ACC112 (cell line): ENCODE results near the gene RTN4.
A peak's percentile ranks its signal among the peaks of the same experiment; 100 is the strongest.

ENCODE experiments used
- H2AFZ ChIP-seq: fragments of 200-600 bp; sonication (generic); one replicate; pipeline ENCODE4 v1.6.0; 2017; ENCODE audit warnings: antibody characterized with exemption, low read length; ENCODE audit not compliant: unreplicated experiment
- H3K27ac ChIP-seq: fragments of 200-600 bp; sonication (generic); 2 replicates; pipeline ENCODE4 v1.5.1; 2014; ENCODE audit warnings: low read depth, mild to moderate bottlenecking, antibody characterized with exemption, low read length, moderate library complexity
- H3K27me3 ChIP-seq: fragments of 200-600 bp; sonication (generic); 2 replicates; pipeline ENCODE4 v1.6.1; 2014; ENCODE audit warnings: mild to moderate bottlenecking, antibody characterized with exemption, low read length, moderate library complexity, mixed read lengths; ENCODE audit not compliant: insufficient read depth
- H3K36me3 ChIP-seq: fragments of 200-600 bp; sonication (generic); 2 replicates; pipeline ENCODE4 v1.6.1; 2016; ENCODE audit warnings: mild to moderate bottlenecking, antibody characterized with exemption, low read length, moderate library complexity, mixed read lengths; ENCODE audit not compliant: insufficient read depth
- H3K4me1 ChIP-seq: fragments of 200-600 bp; sonication (generic); one replicate; pipeline ENCODE4 v1.6.1; 2016; ENCODE audit warnings: low read length, mixed read lengths; ENCODE audit not compliant: insufficient read depth, unreplicated experiment, control insufficient read depth
- H3K4me3 ChIP-seq: fragments of 200-600 bp; sonication (generic); 2 replicates; pipeline ENCODE4 v1.5.1; 2014; ENCODE audit warnings: mild to moderate bottlenecking, low read depth, low read length
- H3K79me2 ChIP-seq: fragments of 200-600 bp; sonication (generic); one replicate; pipeline ENCODE4 v1.6.0; 2016; ENCODE audit warnings: low read length; ENCODE audit not compliant: control insufficient read depth, unreplicated experiment, insufficient read depth

The RTN4 gene

DNA sequence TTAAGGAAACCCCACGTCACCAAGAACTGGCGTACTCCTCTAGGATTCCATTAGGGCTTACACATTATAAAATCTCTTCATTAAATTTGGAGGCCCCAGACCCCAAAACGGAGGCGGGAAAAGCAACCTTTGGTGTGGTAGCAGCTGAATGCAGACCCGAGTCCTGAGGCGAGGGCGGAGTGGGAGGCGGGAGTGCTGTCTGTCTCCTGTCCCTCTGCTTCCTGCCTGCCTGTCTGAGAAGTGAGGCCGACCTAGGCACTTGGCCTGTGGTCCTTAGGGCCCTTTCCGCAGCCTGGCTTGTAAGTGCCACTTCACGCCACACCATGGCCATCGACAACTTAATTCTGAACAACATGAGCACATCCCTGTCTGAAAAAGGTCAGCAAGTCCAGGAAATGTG, 102.1 kb downstream of the RTN4 start:
- H3K4me3 ChIP-seq, result no peak overlapping the region
- H3K79me2 ChIP-seq, result no peaks in the 10 kb centered on the region
- H3K36me3 ChIP-seq, result no peaks in the 10 kb centered on the region
- peaks cover 28% of the 10 kb centered on the region for H3K4me1 ChIP-seq
- no peaks in the 10 kb centered on the region for H3K27me3 ChIP-seq
- no peak overlapping the region for H3K27ac ChIP-seq
- H2AFZ ChIP-seq, result no peak overlapping the region

DNA sequence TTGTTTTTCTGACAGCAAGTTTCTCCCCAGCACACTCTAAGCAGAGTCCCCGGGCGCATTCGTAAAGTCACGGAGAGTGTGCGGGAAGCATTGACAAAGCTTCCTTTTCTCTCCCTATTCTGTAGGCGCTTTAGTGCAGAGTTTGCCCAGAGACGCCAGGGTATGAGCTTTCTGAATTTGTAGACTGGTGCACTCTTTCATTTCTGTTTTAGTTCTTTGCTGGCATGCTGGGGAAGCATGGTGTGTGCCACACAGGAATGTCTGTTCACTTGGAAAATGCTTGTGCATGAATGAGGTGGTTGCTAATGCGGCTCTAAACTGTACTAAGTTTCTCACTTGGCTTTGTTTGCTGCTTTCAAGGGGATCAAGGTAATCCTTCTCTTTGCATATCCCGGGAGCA, 102.6 kb downstream of the RTN4 start:
- Histone ChIP-seq H3K4me1 (peaks cover 23% of the 10 kb centered on the region), H3K79me2 (no peaks in the 10 kb centered on the region), H3K27me3 (no peaks in the 10 kb centered on the region), H3K27ac (no peak overlapping the region), H3K4me3 (no peak overlapping the region), H3K36me3 (no peaks in the 10 kb centered on the region), H2AFZ (no peak overlapping the region)

DNA sequence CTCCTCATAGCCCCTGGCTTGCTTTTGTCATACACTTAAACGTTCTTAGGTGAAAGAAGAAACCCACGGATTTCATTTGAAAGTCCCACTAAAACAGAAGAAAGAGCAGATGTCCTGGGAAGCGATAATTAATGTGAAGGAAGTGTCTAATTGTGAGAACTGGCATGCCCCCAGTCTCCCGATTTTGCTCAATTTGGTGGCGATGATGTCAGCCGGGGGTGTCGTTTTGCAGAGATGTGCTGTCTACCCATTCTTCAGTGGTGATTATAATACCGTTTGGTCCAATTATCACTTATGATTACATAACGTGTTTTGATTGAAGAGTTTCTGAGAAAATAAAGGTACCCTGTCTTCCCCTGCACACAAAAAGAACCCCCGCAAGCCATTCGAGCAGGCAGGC, 103.1 kb downstream of the RTN4 start:
- Histone ChIP-seq H3K4me1 (peaks cover 19% of the 10 kb centered on the region), H3K27ac (no peak overlapping the region), H2AFZ (no peak overlapping the region), H3K36me3 (no peaks in the 10 kb centered on the region), H3K27me3 (no peaks in the 10 kb centered on the region), H3K4me3 (no peak overlapping the region), H3K79me2 (no peaks in the 10 kb centered on the region)

DNA sequence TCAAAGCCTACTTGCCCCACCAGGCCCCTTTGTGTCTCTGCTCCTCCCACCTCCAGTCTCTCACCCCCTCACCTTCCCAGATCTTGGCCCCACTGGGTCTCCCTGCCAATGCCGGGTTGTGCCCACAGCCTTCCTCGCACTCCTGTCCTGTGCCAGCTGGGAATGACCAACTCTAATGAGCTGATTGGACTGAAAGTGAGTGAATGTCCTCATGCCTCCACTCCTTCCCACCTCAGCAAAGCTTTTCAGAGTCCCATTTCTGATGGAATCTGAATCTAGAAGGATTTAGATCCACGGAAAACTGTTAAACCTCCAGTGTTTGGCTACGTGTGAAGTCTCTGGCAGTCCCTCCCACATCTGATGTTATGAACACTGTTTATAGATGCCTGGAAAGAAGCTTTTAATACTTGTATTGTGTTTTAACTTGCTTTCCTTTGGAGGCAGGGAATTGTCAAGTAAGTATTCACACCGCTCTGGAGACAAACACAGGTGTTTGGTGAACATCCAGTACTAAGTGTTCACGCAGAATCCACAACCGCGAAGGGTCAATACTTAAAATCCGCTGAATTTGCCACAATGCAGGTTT, 103.9 kb downstream of the RTN4 start:
- peaks cover 15% of the 10 kb centered on the region for H3K4me1 ChIP-seq
- peak overlapping the region; percentile 24 for H2AFZ ChIP-seq
- H3K79me2 ChIP-seq, result no peaks in the 10 kb centered on the region
- no peak overlapping the region for H3K4me3 ChIP-seq
- H3K27ac ChIP-seq, result peak overlapping the region; percentile 53
- no peaks in the 10 kb centered on the region for H3K27me3 ChIP-seq
- no peaks in the 10 kb centered on the region for H3K36me3 ChIP-seq

DNA sequence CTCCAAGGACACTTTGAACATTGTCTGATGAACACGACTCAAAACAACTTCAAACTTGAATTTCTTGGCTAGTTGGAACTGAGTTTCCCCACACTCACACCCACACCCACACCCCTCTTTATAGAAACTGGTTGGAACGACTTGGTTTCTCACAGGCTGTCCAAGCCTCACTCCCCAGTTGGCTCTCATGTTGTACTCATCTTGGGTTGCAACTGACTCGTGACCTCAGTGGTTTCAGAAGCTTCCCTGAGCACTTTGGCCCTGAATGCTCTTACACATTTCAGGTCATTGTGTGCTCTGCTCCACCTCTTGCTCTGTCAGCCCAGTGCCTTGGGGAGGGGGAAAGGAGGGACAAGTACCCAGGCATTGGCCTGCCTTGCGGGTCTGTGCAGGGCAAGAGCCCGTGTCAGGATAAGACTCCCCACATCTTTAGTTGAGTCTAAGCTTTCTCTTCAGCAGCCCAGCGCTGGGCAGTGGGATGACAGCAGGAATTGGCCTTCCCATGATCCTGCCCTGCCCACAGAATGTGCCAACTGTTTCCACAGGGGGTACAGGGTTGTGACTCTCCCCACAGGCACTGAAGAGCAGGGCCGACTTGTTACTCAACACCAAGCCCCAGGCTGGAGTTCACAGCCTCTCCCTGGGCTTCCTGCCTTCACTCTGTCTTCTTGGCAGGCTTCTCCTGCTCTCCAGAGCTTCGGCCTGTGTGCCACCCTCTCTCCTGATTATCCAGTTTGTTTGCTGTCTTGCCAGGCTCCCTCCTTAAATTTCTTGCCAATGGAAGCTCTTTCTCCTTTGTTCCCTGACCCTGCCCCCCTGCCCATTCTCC, 104.6 kb downstream of the RTN4 start:
- H3K4me1 ChIP-seq, result peaks cover 15% of the 10 kb centered on the region
- H2AFZ ChIP-seq, result peak overlapping the region; percentile 24
- no peaks in the 10 kb centered on the region for H3K79me2 ChIP-seq
- no peaks in the 10 kb centered on the region for H3K36me3 ChIP-seq
- H3K27me3 ChIP-seq, result no peaks in the 10 kb centered on the region
- no peak overlapping the region for H3K4me3 ChIP-seq
- H3K27ac ChIP-seq, result peak overlapping the region; percentile 53

DNA sequence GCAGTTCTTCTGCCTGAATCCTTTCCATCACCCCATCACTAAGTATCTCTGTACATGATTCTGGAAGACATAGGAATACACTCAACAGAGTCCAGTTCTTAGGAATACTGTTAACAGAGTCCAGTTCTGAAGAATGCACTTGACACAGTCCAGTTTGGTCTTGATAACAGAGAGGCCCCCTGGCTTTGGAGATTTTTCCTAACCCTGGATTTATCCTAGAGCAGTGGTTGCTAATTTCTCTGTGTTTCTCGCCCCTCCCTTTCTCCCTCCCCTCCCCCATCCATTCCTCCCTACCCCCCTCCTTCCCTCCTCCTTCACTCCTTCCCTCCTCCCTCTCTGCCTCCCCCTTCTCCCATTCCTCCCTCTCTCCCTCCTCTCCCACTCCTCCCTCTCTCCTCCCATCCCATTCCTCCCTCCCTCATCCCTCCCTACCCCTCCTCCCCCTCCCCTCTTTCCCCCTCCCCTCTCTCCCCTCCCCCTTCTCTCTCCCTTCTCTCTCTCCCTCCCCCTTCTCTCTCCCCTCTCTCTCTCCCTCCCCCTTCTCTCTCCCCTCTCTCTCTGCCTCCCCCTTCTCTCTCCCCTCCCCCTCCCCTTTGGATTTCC, 105.4 kb downstream of the RTN4 start:
- Histone ChIP-seq H3K27ac (peak overlapping the region; percentile 53), H3K36me3 (no peaks in the 10 kb centered on the region), H3K27me3 (no peaks in the 10 kb centered on the region), H3K4me3 (no peak overlapping the region), H2AFZ (no peak overlapping the region), H3K4me1 (peaks cover 15% of the 10 kb centered on the region), H3K79me2 (no peaks in the 10 kb centered on the region)

DNA sequence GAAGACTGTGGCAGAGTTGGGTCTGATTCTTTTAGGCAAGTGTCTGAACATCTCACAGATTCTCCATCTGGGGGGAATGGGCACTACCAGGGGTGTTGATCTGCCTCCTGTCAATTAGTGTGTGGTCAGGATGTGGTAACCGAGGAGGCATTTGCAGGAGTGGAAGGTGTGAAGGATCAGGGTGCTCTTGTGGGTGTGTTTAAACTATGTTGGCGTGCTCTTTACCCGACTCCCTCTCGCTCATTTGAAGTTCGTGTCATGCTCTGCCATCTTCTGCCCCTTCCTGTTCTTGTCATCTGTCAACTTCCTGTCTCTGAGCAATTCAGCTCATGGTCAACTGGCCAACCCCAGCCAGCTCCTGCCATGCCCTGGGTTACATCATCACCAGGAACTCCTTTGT, 107.9 kb downstream of the RTN4 start:
- H3K4me1 ChIP-seq, result peaks cover 15% of the 10 kb centered on the region
- H2AFZ ChIP-seq, result no peak overlapping the region

DNA sequence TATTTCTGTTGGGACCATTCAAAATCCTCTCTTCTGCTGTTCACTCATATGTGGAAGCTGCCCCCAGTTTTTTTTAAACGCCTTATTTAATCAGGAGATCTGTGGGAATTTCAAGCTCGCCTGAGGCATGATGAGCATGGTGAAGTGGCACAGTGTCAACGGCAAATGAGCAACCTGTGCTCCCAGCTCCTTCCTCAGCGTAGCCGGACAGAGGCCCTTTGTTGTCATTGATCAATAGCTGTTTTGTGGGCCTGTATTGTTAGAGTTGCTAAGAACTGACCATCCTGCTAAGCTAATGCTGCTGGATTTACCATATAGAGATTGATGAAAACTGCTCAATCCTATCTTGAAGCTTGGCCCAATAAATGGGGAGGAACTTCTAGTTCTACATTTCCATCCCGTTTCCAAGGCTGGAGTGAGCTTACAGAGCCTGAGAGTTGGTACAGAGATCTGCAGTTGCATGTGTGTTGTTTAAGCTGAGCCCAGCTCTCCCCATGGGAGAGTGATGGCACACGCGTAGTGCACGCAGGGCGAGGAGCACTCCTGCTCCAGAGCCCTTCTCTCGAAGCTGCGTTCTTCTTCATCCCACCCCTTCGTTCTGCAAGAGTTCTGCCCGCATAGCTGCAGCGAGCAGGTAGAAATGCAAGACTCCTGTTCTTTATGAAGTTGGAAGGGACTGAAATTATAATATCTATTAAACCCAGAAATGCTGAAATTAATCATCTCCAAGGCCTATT, 108.8 kb downstream of the RTN4 start:
- peaks cover 14% of the 10 kb centered on the region for H3K4me1 ChIP-seq
- H3K79me2 ChIP-seq, result no peaks in the 10 kb centered on the region
- no peak overlapping the region for H3K27ac ChIP-seq
- no peak overlapping the region for H2AFZ ChIP-seq
- no peak overlapping the region for H3K4me3 ChIP-seq
- H3K27me3 ChIP-seq, result no peaks in the 10 kb centered on the region
- no peaks in the 10 kb centered on the region; the same call in 1 of the 2 replicates for H3K36me3 ChIP-seq

More for the DNA sequence above, 107.9 kb downstream of the RTN4 start:
- no peak overlapping the region for H3K4me3 ChIP-seq
- no peak overlapping the region for H3K27ac ChIP-seq
- H3K36me3 ChIP-seq, result no peaks in the 10 kb centered on the region; the same call in 1 of the 2 replicates
- H3K79me2 ChIP-seq, result no peaks in the 10 kb centered on the region
- H3K27me3 ChIP-seq, result no peaks in the 10 kb centered on the region

DNA sequence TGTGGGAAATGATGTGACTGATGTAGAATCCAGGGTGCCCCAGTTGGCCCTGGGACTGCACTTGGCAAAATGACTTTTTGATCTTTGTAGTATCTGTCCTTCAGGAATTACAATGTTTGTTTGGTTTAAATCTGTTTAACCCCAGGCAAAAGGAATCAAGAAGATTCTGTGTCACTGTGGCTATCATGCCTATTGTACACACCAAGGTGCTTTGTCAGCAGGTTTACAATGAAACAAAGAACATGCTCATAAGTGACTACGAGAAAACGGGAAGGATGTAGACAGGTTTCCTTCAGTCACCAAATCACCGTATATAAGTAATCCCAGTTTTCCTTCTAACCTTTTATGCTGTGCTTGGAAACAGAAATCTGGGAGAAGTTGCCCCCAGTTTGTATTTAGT, 109.5 kb downstream of the RTN4 start:
- no peak overlapping the region for H2AFZ ChIP-seq
- peaks cover 7% of the 10 kb centered on the region for H3K4me1 ChIP-seq
- no peaks in the 10 kb centered on the region for H3K79me2 ChIP-seq
- H3K36me3 ChIP-seq, result no peaks in the 10 kb centered on the region; the same call in 1 of the 2 replicates
- H3K4me3 ChIP-seq, result no peak overlapping the region
- no peaks in the 10 kb centered on the region for H3K27me3 ChIP-seq
- no peak overlapping the region for H3K27ac ChIP-seq

DNA sequence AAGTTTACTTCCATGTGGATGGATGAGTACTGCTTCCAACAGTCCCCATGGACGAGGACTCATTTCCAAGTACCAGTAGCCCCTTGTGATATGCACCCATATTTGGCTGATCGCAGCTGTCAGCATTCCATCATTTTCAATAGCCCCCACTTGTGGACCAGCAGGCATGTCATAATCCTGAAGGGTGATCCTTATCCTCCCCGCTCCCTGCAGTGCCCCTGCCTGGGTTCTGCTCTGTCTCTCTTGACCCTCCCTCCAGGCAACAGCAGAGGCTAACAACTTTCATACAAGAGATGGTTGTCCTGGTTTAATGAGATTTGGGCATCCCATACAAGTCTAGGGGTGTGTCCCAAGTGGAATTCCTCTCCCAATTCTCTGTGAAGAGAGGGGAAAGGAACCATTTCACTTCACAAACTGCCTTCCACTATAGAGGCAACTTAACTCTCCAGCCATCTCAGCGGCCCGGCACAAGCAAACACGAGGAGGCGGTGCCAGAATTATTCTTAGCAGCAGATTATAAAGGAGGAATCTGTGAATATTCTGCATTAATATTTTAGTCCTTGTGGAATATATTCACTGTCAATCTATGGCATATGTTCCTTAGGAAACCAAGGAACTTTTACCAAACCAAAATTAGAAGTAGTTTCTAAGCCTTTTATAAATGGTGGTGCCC, 110.7 kb downstream of the RTN4 start:
- Histone ChIP-seq H3K4me1 (no peaks in the 10 kb centered on the region), H3K27ac (no peak overlapping the region), H3K4me3 (no peak overlapping the region), H2AFZ (no peak overlapping the region), H3K79me2 (no peaks in the 10 kb centered on the region), H3K27me3 (no peaks in the 10 kb centered on the region), H3K36me3 (no peaks in the 10 kb centered on the region; the same call in 1 of the 2 replicates)
